AG09319 (cell line): Measurements from ENCODE around the gene SAFB.

Experiments used
- DNase-seq: peaks from one replicate; pipeline ENCODE4 v3.0.0-alpha.2; 2010; ENCODE audit warnings: low read depth; ENCODE audit errors: extremely low read depth
- CTCF ChIP-seq: IDR thresholded peaks from 2 replicates; pipeline ENCODE4 v1.5.1; 2011; ENCODE audit warnings: low read depth, mild to moderate bottlenecking, inconsistent platforms, low read length, moderate library complexity

SAFB gene

GRCh38 chr19:5648464-5648863, 25.6 kb downstream of the SAFB start:
- DNase-seq, result no peak
- TF ChIP-seq CTCF, result no peak

DNA sequence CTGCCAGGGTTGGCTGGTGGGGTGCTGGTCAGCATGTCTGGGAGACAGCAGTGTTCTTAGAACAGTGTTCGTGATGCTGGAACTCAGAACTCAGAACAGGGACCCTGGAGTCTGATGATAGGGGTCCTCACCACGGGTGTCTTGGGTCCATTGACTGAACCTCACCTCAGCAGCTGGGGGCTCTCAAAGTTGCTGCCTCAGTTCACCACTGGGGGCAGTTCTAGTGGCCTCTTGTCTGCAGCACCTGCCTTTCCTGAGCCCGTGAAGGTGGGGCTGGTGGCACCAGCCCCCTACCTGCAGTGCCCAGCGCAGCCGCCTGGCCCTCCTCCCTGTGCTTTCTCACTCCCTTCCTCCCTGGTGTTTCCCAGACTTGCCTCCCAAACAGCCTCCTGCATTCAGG, 28.5 kb downstream of the SAFB start:
- no peak for TF ChIP-seq CTCF
- no peak for DNase-seq

GRCh38 chr19:5652261-5652660, 29.4 kb downstream of the SAFB start:
- no peak for TF ChIP-seq CTCF
- no peak for DNase-seq

GRCh38 chr19:5654931-5655330, 32.0 kb downstream of the SAFB start:
- DNase-seq, result no peak
- no peak for TF ChIP-seq CTCF

DNA sequence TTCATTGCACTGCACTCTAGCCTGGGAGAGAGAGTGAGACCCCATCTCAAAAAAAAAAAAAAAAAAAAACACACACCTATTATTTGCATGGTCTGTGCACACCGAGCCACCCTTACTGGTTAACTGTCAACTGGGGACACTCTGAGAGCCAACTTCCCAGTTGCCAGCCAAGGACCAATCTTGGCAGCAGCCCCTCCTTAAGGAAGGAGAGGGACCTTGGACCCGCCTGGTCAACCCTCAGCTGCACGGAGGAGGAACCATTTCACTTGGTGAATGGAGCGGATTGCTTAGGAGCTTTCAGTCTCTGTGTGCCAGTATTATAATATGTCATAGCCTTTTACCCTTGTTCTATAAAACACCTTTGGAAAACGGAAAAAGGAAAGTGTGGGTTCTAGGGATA, 32.5 kb downstream of the SAFB start:
- TF ChIP-seq CTCF, result no peak
- no peak for DNase-seq

DNA sequence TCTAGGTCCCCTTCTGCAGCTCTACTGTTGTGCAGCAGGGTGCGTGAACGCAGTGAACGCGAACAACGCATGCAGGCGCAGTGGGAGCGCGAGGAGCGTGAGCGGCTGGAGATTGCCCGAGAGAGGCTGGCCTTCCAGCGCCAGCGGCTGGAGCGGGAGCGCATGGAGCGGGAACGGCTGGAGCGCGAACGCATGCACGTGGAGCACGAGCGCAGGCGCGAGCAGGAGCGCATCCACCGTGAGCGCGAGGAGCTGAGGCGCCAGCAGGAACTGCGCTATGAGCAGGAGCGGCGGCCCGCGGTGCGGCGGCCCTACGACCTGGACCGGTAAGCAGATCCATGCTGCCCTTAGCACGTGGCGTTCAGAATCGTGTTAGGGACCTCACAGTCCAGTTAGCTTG, 38.6 kb downstream of the SAFB start:
- no peak for TF ChIP-seq CTCF
- DNase-seq, result no peak

DNA sequence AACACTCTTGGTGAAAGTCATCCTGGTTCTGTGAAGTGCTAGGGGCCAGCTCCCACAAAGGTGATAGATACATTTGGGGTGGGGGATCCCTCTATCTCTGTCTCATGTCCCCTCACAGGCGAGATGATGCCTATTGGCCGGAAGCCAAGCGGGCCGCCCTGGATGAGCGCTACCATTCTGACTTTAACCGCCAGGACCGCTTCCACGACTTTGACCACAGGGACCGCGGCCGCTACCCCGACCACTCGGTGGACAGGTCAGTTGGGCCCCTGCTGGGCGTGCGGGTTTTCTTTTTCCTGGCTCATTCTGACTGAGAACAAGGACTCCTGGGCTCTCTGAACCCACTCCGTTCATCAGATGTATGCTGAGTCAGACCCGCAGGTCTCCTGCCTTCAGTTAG, 41.0 kb downstream of the SAFB start:
- TF ChIP-seq CTCF, result no peak
- no peak for DNase-seq
